DMS153 (cell line): ENCODE measurements around the gene AHSG.

Experiments used
- DNase-seq: peaks from one replicate; lab custom pipeline; 2025; lab: John Stamatoyannopoulos, UW

AHSG gene

GRCh38 chr3:186640473-186640818 is 27.6 kb downstream of the AHSG start:
- no peak for DNase-seq

- no peak for DNase-seq
These were observed 28.1 kb downstream of the AHSG start for GRCh38 chr3:186640929-186641328.

GRCh38 chr3:186642014-186642413 is 29.2 kb downstream of the AHSG start:
- no peak for DNase-seq

- no peak for DNase-seq
These were observed 30.6 kb downstream of the AHSG start for GRCh38 chr3:186643493-186643892.

GRCh38 chr3:186644683-186645082 is 31.8 kb downstream of the AHSG start:
- no peak for DNase-seq

GRCh38 chr3:186646106-186646505 is 33.2 kb downstream of the AHSG start:
- DNase-seq, result no peak

- DNase-seq, result no peak
These were observed 34.0 kb downstream of the AHSG start for GRCh38 chr3:186646841-186647240.

GRCh38 chr3:186648851-186649250 is 36.0 kb downstream of the AHSG start:
- no peak for DNase-seq

GRCh38 chr3:186651678-186652215 is 38.9 kb downstream of the AHSG start:
- no peak for DNase-seq

- no peak for DNase-seq
These were observed 40.3 kb downstream of the AHSG start for GRCh38 chr3:186653080-186653707.

GRCh38 chr3:186653984-186654383 is 41.1 kb downstream of the AHSG start:
- DNase-seq, result no peak

- no peak for DNase-seq
These were observed 50.7 kb downstream of the AHSG start for GRCh38 chr3:186663361-186664118.

- no peak for DNase-seq
These were observed 51.2 kb downstream of the AHSG start for GRCh38 chr3:186664119-186664495.

- DNase-seq, result no peak
These were observed 51.6 kb downstream of the AHSG start for GRCh38 chr3:186664506-186664905.

- DNase-seq, result no peak
These were observed 52.8 kb downstream of the AHSG start, which contains the start of gene HRG for GRCh38 chr3:186665625-186666188. TSS of gene HRG (plus strand) at chr3:186666014. CDS start at chr3:186666032, 18 bp downstream.

- DNase-seq, result no peak
These were observed 55.6 kb downstream of the AHSG start for GRCh38 chr3:186668426-186668825.

- DNase-seq, result no peak
These were observed 56.7 kb downstream of the AHSG start for GRCh38 chr3:186669378-186670084.

GRCh38 chr3:186670155-186670554 is 57.3 kb downstream of the AHSG start:
- no peak for DNase-seq
